CD14-positive monocyte (primary cell): ENCODE measurements around the gene MRPL32. TPM values are rescaled to one million over a fixed set of nuclear protein-coding genes. Genes with fewer than 3 reads are reported as not detected.

Experiments used
- DNase-seq, 3 donors: peaks; one replicate each; pipeline ENCODE4 v3.0.0-alpha.2; 2011 to 2022
- H2AFZ ChIP-seq: 2 replicates; pipeline ENCODE4 v1.6.0; 2012; ENCODE audit warnings: mild to moderate bottlenecking, low read depth, low read length, inconsistent platforms; ENCODE audit not compliant: insufficient read depth, poor library complexity, severe bottlenecking
- H3K27ac ChIP-seq, 2 donors: 1 replicate in 1 of 2; 2 replicates in 1 of 2; pipeline ENCODE4 v1.5.1; 2012 to 2013; ENCODE audit warnings: low read length in 2 of 2, control low read depth in 1 of 2, inconsistent platforms in 1 of 2, low read depth in 1 of 2, mild to moderate bottlenecking in 1 of 2
- H3K27me3 ChIP-seq, 2 donors: one replicate each; pipeline versions ENCODE4 v1.6.0 to v1.6.1; 2011 to 2013; ENCODE audit warnings: low read length in 2 of 2; ENCODE audit not compliant: control insufficient read depth in 2 of 2, insufficient read depth in 2 of 2
- H3K36me3 ChIP-seq, 2 donors: replicated peaks in 1 of 2; 1 replicate in 1 of 2; 2 replicates in 1 of 2; pipeline versions ENCODE4 v1.5.1 to v1.6.1; 2012 to 2013; ENCODE audit warnings: low read length in 2 of 2, control low read depth in 1 of 2, inconsistent platforms in 1 of 2, mild to moderate bottlenecking in 1 of 2; ENCODE audit not compliant: insufficient read depth in 2 of 2, control insufficient read depth in 1 of 2
- H3K4me1 ChIP-seq, 2 donors: 1 replicate in 1 of 2; 2 replicates in 1 of 2; pipeline versions ENCODE4 v1.5.1 to v1.6.1; 2012 to 2013; ENCODE audit warnings: low read length in 2 of 2, control low read depth in 1 of 2, inconsistent platforms in 1 of 2, mild to moderate bottlenecking in 1 of 2, moderate library complexity in 1 of 2; ENCODE audit not compliant: insufficient read depth in 2 of 2, control insufficient read depth in 1 of 2
- H3K4me2 ChIP-seq: replicated peaks from 2 replicates; pipeline ENCODE3; 2012; ENCODE audit warnings: low read length, moderate library complexity, mild to moderate bottlenecking; ENCODE audit not compliant: poor library complexity, severe bottlenecking; ENCODE audit errors: extremely low read depth
- H3K4me3 ChIP-seq, 3 experiments: fragments of 200-600 bp in 1 of 3; sonication (generic) in 1 of 3; replicated peaks in 1 of 3; 1 replicate in 2 of 3; 2 replicates in 1 of 3; pipeline ENCODE4 v1.5.1; 2011 to 2013; ENCODE audit warnings: low read length in 3 of 3, mild to moderate bottlenecking in 3 of 3, control low read depth in 2 of 3, low read depth in 2 of 3, inconsistent platforms in 1 of 3, moderate library complexity in 1 of 3
- H3K79me2 ChIP-seq: 2 replicates; pipeline ENCODE4 v1.6.0; 2012; ENCODE audit warnings: mild to moderate bottlenecking, control low read depth, inconsistent platforms, low read length, moderate library complexity; ENCODE audit not compliant: insufficient read depth
- H3K9ac ChIP-seq: 2 replicates; pipeline ENCODE4 v1.6.0; 2017; ENCODE audit warnings: low read length, mild to moderate bottlenecking; ENCODE audit not compliant: insufficient read depth, poor library complexity, severe bottlenecking
- H3K9me3 ChIP-seq, 2 donors: replicated peaks in 1 of 2; 1 replicate in 1 of 2; 2 replicates in 1 of 2; pipeline versions ENCODE4 v1.5.1 to v1.6.1; 2012 to 2013; ENCODE audit warnings: low read length in 2 of 2, control low read depth in 1 of 2; ENCODE audit not compliant: control insufficient read depth in 1 of 2, insufficient read depth in 1 of 2
- H4K20me1 ChIP-seq: 2 replicates; pipeline ENCODE4 v1.6.0; 2012; ENCODE audit warnings: mild to moderate bottlenecking, low read length, control low read depth, moderate library complexity; ENCODE audit not compliant: insufficient read depth
- H3K27ac Mint-ChIP-seq, 7 donors: one replicate each; pipeline ENCODE4 v1.8.0; 2020; ENCODE audit warnings: mild to moderate bottlenecking in 7 of 7, mixed read lengths in 7 of 7, moderate library complexity in 6 of 7, inconsistent platforms in 2 of 7
- H3K27me3 Mint-ChIP-seq, 3 donors: one replicate each; pipeline ENCODE4 v1.8.0; 2021 to 2022; ENCODE audit warnings: low read depth in 3 of 3, mild to moderate bottlenecking in 3 of 3, mixed read lengths in 3 of 3, moderate library complexity in 3 of 3, inconsistent platforms in 1 of 3
- H3K36me3 Mint-ChIP-seq, 2 donors: one replicate each; pipeline ENCODE4 v1.8.0; 2020; ENCODE audit warnings: mixed read lengths in 2 of 2, inconsistent platforms in 1 of 2, mild to moderate bottlenecking in 1 of 2
- H3K4me1 Mint-ChIP-seq: one replicate; pipeline ENCODE4 v1.8.0; 2020; ENCODE audit warnings: mild to moderate bottlenecking, mixed read lengths
- H3K4me3 Mint-ChIP-seq, 2 donors: one replicate each; pipeline ENCODE4 v1.8.0; 2020; ENCODE audit warnings: mild to moderate bottlenecking in 2 of 2, mixed read lengths in 2 of 2, moderate library complexity in 1 of 2
- H3K9me3 Mint-ChIP-seq, 7 donors: one replicate each; pipeline ENCODE4 v1.8.0; 2020 to 2022; ENCODE audit warnings: mixed read lengths in 7 of 7, mild to moderate bottlenecking in 6 of 7, moderate library complexity in 6 of 7, inconsistent platforms in 2 of 7
- CTCF ChIP-seq: fragments of 200-600 bp; IDR thresholded peaks from one replicate; pipeline ENCODE4 v1.8.0; 2022; ENCODE audit warnings: antibody characterized with exemption, mild to moderate bottlenecking
- WGBS: methylation state at CpG from one replicate; pipeline ENCODE4 v1.1.5; 2013; ENCODE audit warnings: missing lambda C conversion rate; ENCODE audit not compliant: insufficient coverage; 5-methylcytosine and 5-hydroxymethylcytosine counted together
- intact Hi-C, 2 donors: fragments of 100-400 bp; cut with micrococcal nuclease; formaldehyde crosslinking; loops; one replicate each; pipeline versions ENCODE4 v1.15.0 to v1.15.1; 2023
- polyA plus RNA-seq, 3 donors: library from polyadenylated mRNA; depleted of rRNA in 1 of 3; unstranded in 2 of 3; stranded (reverse) in 1 of 3; fragments of 300-500 nt in 2 of 3; fragments of >200 nt in 1 of 3; fragmentation: Illumina TruSeq in 2 of 3; gene quantifications; 1 replicate in 2 of 3; 2 replicates in 1 of 3; pipeline ENCODE4 v1.2.3, GENCODE V29; 2012 to 2021

Gene MRPL32
- polyA plus RNA-seq, 3 donors = 23.4 to 49.6 (median 39.5) TPM

- intact Hi-C loops = no loop called here
- no peak overlapping the region for H3K27ac ChIP-seq
- DNase-seq = no peak
- Mint-ChIP-seq H3K36me3 (no peaks in the 10 kb centered on the region), H3K4me3 (no peak overlapping the region), H3K9me3 (peaks cover 0 to 2% (median 0%) of the 10 kb centered on the region in 7 donors), H3K27me3 (peaks cover 0 to 4% (median 2%) of the 10 kb centered on the region in 3 donors), H3K27ac (no peak overlapping the region), H3K4me1 (peaks cover 9% of the 10 kb centered on the region)
- no peak overlapping the region for H2AFZ ChIP-seq
- H3K4me3 ChIP-seq = no peak overlapping the region
- H3K27me3 ChIP-seq = no peaks in the 10 kb centered on the region
- no peak for TF ChIP-seq CTCF
- H4K20me1 ChIP-seq = no peaks in the 10 kb centered on the region
- WGBS = no CpG with 5 or more reads among the region's 3 CpGs
- no peak overlapping the region for H3K9ac ChIP-seq
- H3K4me1 ChIP-seq = no peaks in the 10 kb centered on the region
- H3K36me3 ChIP-seq = no peaks in the 10 kb centered on the region
- H3K9me3 ChIP-seq = no peaks in the 10 kb centered on the region
- H3K79me2 ChIP-seq = no peaks in the 10 kb centered on the region
- H3K4me2 ChIP-seq = no peak overlapping the region
These were observed 29.8 kb upstream of the MRPL32 start for GRCh38 chr7:42902331-42902730.

DNA sequence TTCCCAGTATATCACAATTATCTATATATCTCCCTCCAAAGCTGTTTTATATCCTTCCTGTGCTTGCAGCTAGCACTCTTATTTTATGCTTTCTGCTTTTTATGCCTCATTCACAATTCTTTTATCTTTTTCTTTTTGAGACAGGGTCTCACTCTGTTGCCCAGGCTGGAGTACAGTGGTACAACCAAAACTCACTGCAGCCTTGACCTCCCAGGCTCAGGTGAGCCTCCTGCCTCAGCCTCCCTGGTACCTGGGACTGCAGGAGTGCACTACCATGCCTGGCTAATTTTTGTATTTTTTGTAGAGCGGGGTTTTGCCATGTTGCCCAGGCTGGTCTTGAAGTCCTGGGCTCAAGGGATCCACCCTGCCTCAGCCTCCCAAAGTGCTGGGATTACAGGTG, 26.0 kb upstream of the MRPL32 start:
- no peak overlapping the region for H3K27ac Mint-ChIP-seq
- no peak for TF ChIP-seq CTCF
- DNase-seq = no peak
- H3K4me2 ChIP-seq = no peak overlapping the region
- 100% methylated on average over 1 of the region's 1 CpG for WGBS
- H2AFZ ChIP-seq = no peak overlapping the region
- H3K36me3 ChIP-seq = no peaks in the 10 kb centered on the region
- H3K9me3 ChIP-seq = no peaks in the 10 kb centered on the region
- H3K4me1 ChIP-seq = peaks cover 5 to 6% of the 10 kb centered on the region in 2 donors
- no peak overlapping the region for H3K9ac ChIP-seq
- peaks cover 0 to 3% (median 2%) of the 10 kb centered on the region in 3 donors for H3K27me3 Mint-ChIP-seq
- H3K9me3 Mint-ChIP-seq = peaks cover 0 to under 1% (median 0%) of the 10 kb centered on the region in 7 donors
- no peak overlapping the region for H3K4me3 Mint-ChIP-seq
- no peak overlapping the region for H3K27ac ChIP-seq
- no peak overlapping the region for H3K4me3 ChIP-seq
- peaks cover 3 to 5% of the 10 kb centered on the region in 2 donors for H3K36me3 Mint-ChIP-seq
- intact Hi-C loops = no loop called here
- no peaks in the 10 kb centered on the region for H4K20me1 ChIP-seq
- peaks cover 21% of the 10 kb centered on the region for H3K4me1 Mint-ChIP-seq
- H3K79me2 ChIP-seq = peaks cover 3% of the 10 kb centered on the region
- no peaks in the 10 kb centered on the region for H3K27me3 ChIP-seq
